ENCODE data around the gene HLA-DMB.

HLA-DMB gene

GRCh38 chr6:32971581-32972352 is 30.9 kb upstream of the HLA-DMB start:
- peak; percentile 99 for DNase-seq (ENCODE audit: low spot score)

DNA sequence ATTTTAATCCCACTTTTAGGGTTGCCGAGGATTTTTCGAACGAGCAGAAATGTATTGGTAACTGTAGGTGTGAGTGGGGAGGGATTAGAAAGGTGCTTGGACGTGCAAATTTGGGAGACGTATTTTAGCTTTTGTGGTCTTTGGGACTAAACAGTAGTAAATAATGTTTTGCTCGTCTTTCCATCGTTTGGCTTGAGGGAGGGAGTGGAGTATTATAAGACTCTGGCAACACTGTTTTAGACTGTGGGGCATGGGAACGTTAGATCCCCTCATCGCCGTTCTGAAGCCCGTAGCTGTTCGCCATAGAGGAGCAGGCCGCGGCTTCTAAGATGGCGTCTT is 30.4 kb upstream of the HLA-DMB start:
- no peak for DNase-seq (ENCODE audit: low spot score)

DNA sequence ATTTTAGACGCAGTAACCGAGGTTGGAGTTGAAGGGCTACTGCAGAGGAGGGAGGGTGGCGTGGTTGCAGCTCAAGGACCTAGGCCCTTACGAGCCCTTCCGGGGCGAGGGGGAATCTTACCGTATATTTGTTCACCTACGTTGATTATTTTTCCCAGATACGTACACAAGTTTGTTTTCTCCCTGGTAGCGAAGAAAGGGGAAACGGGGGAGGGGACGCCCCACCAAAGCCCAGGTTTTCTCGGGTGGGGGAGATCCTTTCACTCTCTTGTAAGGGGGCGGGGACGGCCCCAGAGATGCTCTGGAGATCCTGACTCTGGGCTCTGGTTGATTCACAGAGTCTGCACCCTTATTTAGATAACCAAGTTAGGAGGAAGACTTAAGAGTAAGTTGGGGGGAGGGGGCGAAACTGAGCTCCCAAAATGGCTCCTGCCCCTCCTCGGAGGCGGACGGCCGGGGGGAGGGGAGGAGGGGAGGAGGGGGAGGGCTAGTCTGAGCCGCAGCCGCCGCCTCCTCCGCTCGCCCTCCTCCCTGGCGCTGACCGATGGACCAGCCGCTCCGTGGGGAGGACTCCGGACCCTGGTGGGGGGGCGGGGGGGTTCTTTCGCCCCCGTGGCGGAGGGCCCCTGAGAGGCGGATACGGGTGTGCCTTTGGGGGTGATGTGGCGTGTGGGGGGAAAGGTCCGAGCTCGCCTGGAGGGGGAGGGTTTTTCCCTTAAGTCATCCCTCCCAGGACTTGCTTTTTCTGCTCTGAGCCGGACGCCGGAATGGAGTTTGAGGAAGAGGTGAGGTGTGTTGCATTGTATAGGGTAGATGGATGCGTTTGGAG is 29.8 kb upstream of the HLA-DMB start:
- DNase-seq (ENCODE audit: low spot score): peak; percentile 86

GRCh38 chr6:32969685-32970412 is 29.0 kb upstream of the HLA-DMB start:
- DNase-seq (ENCODE audit: low spot score): peak; percentile 87

DNA sequence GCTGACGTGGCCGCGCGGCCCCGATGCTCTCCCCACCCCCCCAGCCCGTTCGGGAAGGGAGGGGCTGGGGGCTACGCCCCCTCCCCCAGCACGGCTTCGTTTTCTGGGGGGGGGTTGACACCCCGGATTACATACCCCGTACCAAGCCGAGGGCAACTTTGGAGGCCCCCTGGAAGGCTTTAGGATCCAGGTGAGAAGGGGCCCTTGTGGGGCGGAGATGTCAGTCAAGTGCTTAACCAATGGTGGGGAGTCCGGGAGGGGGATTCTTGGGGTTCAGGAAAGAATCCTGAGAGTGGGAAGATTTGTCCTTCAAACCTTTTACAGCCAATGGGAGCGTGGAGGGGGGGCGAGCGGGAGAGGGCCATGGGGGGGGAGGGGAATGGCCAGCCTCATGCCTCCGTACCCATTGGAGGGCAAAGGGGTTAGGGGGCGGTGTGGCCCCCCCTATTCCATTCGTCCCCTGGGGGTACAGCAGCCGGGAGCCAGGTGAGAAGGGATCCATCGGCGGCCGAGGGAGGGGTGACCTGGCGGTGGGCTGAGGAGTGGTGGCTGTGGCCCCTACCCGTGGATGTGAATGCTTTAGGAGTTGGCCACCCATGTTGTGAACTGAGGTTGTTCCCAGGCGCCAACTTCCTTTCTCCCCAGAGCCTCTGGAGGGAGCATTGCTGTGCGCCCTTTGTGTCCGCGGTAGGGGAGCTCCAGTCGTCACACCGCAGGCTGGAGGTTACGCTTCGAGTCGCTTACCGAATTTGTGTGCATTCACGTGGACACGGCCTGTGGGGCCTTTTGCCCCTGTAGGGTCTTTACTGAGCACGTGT is 28.2 kb upstream of the HLA-DMB start:
- peak; percentile 86 for DNase-seq (ENCODE audit: low spot score)

DNA sequence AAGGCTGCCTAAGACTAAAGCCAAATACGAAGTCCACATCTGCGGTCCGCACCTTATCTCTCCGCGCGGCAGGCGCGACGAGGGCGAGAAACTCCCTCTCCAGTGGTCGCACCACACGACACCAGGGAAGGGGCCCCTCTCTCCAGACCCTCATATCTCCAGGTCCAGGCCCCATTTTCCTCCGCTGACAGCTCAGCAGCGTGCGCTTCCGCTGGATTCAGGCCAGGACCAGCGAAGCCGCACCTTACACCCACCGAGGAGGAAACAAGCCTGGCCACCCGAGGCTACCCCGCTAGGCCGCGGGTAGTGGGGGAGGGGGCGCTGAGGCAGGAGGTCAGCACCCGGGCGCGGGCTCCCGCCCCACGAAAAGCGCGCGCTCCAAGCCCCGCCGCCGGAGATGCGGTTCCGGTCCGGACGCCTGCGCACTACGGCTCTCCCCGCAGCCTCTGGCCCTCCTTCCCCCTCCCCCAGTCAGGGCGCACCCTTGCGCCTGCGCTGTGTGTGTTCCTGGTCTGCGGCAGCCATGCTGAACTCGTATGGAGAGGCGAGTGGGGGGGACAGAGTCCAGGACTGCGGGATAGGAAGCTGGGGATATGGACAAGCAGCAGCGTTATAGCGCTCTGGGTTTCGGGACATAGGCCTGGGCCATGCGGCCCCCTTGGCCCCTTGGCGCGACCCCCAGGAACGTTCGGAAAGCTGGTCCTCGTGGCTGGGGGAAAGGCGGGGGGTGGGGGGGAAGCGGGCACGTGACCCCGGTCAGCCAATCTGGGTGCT is 27.5 kb upstream of the HLA-DMB start, which contains the start of gene BRD2:
Gene BRD2 (plus strand): TSS at position 502 of the 774 bp plus-strand sequence. CDS start 4,305 bp downstream, outside the sequence.
- DNase-seq (ENCODE audit: low spot score): peak; percentile 97

DNA sequence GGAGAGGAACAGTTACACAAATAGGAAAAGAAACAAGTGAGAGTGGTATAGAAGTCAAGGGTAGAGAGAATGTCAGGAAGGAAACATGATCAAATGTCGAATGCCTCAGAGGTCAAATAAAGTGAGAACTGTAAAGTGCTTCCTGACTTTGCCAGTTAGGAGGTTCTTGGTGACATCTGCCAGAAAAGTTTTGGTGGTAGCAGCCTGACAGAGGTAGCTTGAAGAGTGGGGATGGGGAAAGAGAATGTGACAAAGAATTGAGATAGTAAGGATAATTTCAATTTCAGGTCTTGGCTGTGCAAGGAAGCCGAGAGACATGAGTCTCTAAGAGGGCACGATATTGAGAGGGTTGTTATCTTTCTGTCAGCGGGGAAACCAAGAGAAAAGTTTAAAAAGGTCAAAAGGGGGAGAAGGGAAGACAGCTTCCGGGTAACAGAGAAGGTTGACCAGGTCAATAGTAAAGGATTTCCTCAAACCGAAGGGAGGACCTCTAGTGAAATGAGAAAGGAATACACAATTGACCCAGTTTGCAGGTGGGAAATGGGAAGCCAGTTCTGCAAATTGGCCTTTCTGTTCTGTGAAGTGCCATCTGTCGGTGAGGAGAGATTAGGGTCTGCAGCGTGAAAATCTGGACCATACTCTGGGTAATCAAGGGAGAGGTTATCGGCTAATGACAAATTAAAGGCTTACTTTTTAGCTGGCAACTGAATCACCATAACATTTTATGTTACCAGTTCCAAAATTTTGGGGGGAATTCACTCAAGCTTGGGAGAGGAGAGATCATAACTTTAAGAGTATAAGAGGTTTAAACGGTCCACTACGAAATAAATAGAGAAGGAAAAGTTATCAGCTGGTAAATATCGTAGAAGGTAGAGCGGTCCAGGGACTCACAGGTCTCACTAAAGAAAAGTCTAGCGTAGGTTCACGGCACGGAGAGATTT is 26.6 kb upstream of the HLA-DMB start:
- no peak for DNase-seq (ENCODE audit: low spot score)

DNA sequence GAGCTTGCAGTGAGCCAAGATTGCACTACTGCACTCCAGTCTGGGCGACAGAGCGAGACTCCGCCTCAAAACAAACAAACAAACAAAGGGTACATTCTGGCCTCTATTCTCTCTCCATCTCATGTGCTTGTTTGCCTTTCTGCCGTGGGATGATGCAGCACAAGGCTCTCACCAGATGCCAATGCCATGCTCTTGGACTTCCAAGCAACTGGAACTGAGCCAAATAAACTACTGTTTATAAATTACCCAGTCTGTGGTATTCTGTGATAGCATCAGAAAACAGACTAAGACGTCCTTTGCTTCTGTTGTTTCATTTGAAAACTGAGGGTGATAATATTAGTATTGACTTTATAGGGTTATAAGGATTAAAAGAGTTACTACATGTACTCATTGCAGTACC is 23.9 kb upstream of the HLA-DMB start:
- DNase-seq (ENCODE audit: low spot score): no peak

GRCh38 chr6:32963866-32964265 is 23.0 kb upstream of the HLA-DMB start:
- no peak for DNase-seq (ENCODE audit: low spot score)

GRCh38 chr6:32962213-32962826 is 21.5 kb upstream of the HLA-DMB start:
- DNase-seq (ENCODE audit: low spot score): no peak

DNA sequence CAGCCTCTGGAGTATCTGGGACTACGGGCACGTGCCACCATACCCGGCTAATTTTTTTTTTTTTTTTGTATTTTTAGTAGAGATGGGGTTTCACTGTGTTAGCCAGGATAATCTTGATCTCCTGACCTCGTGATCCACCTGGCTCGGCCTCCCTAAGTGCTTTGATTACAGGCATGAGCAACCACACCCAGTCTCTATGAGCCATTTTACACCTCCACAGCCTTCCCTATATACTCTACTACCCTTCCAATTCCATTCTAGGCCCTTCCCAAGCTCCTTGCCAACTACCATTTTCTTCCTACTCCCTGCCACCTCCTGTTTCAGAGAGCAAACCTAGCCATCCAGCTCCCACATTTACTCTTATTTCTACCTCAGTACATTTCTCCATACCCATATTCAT is 19.7 kb upstream of the HLA-DMB start:
- DNase-seq (ENCODE audit: low spot score): no peak

GRCh38 chr6:32956176-32956575 is 15.3 kb upstream of the HLA-DMB start:
- DNase-seq (ENCODE audit: low spot score): no peak

DNA sequence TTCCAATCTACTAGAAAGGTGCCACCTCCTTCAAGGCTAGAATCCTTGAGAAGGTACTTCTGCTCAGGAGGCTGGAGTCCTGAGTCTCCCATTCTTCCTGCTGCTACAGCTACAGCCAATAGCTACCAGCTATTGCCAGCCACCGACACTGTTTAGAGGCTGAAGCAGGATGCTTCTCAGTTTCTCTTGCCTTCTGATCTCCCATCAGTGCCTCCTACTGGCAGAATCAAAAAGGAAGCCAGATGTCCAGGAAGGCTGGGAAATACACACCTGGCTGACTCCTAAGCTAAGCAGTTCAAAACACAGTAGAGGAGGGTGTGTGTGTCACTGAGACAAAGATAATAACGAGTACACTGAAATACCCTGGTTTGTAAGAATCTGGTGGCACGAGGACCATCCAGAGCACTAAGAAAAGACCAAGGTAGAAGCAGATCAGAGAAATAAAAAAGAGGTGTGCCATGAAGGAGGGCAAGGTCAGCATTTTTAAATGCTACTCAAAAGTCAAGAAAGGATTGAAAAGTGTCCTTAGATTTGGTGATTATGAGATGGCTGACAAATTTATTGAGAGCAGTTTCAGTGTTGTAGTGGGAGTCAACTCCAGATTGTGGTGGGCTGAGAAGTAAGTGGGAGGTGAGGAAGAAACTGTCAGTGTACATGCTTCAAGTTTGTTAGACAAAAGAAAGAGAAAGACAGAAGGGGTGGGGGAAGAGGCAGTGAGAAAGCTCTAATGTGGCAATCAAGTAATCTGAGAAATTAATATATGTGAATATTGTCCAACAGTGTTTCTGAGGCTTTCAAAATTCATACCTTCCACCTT is 14.4 kb upstream of the HLA-DMB start:
- no peak for DNase-seq (ENCODE audit: low spot score)

- DNase-seq (ENCODE audit: low spot score): no peak
Measured at GRCh38 chr6:32954267-32954666, 13.4 kb upstream of the HLA-DMB start.

GRCh38 chr6:32953775-32954174 is 12.9 kb upstream of the HLA-DMB start:
- DNase-seq (ENCODE audit: low spot score): no peak

DNA sequence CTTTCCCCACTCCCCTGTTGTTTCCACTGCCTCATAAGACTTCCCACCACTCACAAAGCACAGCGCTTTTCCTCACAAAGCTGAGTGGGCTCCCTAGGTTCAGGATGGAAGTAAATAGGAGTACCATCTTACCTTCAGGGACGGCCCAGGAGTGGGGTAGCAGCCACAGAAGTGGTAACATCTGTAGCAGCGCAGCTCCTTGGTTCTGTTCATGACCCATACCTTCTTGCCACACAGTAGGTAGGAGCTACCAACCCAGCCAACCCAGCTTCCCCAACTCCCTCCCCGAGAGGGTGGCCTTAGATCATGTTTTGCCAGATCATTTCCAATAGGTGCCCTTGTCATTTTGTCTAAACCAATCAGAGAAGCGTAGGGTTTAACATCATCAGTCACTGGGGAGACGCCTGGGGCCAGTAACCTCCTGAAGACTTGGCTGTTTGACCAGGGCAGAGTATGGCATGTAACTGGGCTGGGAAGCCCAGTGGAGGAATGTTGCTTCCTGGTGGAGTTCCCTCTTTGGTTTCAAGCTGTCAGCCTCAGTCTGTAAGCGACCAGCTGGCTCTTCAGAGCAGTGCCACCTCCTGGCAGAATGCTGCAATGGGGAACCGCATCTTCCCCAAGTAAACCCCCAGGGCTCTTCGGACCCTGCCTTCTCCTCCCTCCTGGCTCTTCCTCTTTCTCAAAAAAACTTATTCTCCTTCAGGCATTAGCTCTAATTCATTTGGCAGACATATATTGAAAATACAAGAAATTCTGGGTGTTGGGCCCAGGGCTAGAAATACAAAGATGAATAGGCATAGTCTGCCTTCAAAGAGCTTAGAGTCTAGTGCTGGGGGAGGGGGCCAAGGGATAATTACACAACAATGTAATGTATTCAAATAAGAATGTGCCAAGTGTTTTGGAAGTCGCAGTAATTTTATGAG is 12.2 kb upstream of the HLA-DMB start, which contains the start of gene HLA-DMA:
Gene HLA-DMA (minus strand): TSS at position 281 of the 923 bp plus-strand sequence. CDS start 61 bp downstream, at position 220.
- peak; percentile 78 for DNase-seq (ENCODE audit: low spot score)

- no peak for DNase-seq (ENCODE audit: low spot score)
Measured at GRCh38 chr6:32950449-32950848, 9.6 kb upstream of the HLA-DMB start.
